ENCODE measurements around the gene HCRTR1.
A peak's percentile ranks its signal among the peaks of the same experiment; 100 is the strongest.

The HCRTR1 gene

GRCh38 chr1:31617218-31617915, at the start of gene HCRTR1:
TSS of gene HCRTR1 (plus strand) at chr1:31617689. CDS start at chr1:31619193, 1,504 bp downstream.
- no peak for DNase-seq
- in situ Hi-C loops (cut with HindIII; ENCODE audit: low pct_ligation_motif_present, low sequenced_read_pairs), result no loop called here
- H3K36me3 ChIP-seq (replicated peaks), result no peaks in the 10 kb centered on the region
- H3K27me3 ChIP-seq (replicated peaks), result peaks cover 3% of the 10 kb centered on the region
- H3K27ac ChIP-seq, result no peak within 1 kb of the TSS
- TF ChIP-seq CTCF (IDR thresholded peaks at IDR 0.05; ENCODE audit: low read depth, low read length, missing control alignments), result no peak
- H3K4me3 ChIP-seq (ENCODE audit: low read depth, low read length), result peak within 1 kb of the TSS; percentile 54

GRCh38 chr1:31567956-31568570, 49.4 kb upstream of the HCRTR1 start:
- in situ Hi-C loops (cut with HindIII; ENCODE audit: low pct_ligation_motif_present, low sequenced_read_pairs), result no loop called here
- DNase-seq, result no peak
- H3K36me3 ChIP-seq (replicated peaks), result no peaks in the 10 kb centered on the region
- TF ChIP-seq CTCF (IDR thresholded peaks at IDR 0.05; ENCODE audit: low read depth, low read length, missing control alignments), result no peak
- H3K27me3 ChIP-seq (replicated peaks), result no peaks in the 10 kb centered on the region
- no peak overlapping the region for H3K4me3 ChIP-seq (ENCODE audit: low read depth, low read length)
- no peak overlapping the region for H3K27ac ChIP-seq

GRCh38 chr1:31568895-31569595, 48.4 kb upstream of the HCRTR1 start:
- in situ Hi-C loops (cut with HindIII; ENCODE audit: low pct_ligation_motif_present, low sequenced_read_pairs), result no loop called here
- Histone ChIP-seq H3K27ac (no peak overlapping the region), H3K4me3 (ENCODE audit: low read depth, low read length) (no peak overlapping the region), H3K27me3 (replicated peaks) (no peaks in the 10 kb centered on the region), H3K36me3 (replicated peaks) (no peaks in the 10 kb centered on the region)
- DNase-seq, result no peak
- TF ChIP-seq CTCF (IDR thresholded peaks at IDR 0.05; ENCODE audit: low read depth, low read length, missing control alignments), result no peak

- no peaks in the 10 kb centered on the region for H3K36me3 ChIP-seq (replicated peaks)
- H3K4me3 ChIP-seq (ENCODE audit: low read depth, low read length), result no peak overlapping the region
- DNase-seq, result no peak
- no peaks in the 10 kb centered on the region for H3K27me3 ChIP-seq (replicated peaks)
- no peak overlapping the region for H3K27ac ChIP-seq
- in situ Hi-C loops (cut with HindIII; ENCODE audit: low pct_ligation_motif_present, low sequenced_read_pairs), result no loop called here
- no peak for TF ChIP-seq CTCF (IDR thresholded peaks at IDR 0.05; ENCODE audit: low read depth, low read length, missing control alignments)
Measured at GRCh38 chr1:31569596-31570173, 47.8 kb upstream of the HCRTR1 start.

GRCh38 chr1:31570228-31570627, 47.3 kb upstream of the HCRTR1 start:
- TF ChIP-seq CTCF (IDR thresholded peaks at IDR 0.05; ENCODE audit: low read depth, low read length, missing control alignments), result no peak
- no peaks in the 10 kb centered on the region for H3K36me3 ChIP-seq (replicated peaks)
- no peak for DNase-seq
- no peak overlapping the region for H3K4me3 ChIP-seq (ENCODE audit: low read depth, low read length)
- in situ Hi-C loops (cut with HindIII; ENCODE audit: low pct_ligation_motif_present, low sequenced_read_pairs), result no loop called here
- H3K27ac ChIP-seq, result no peak overlapping the region
- H3K27me3 ChIP-seq (replicated peaks), result no peaks in the 10 kb centered on the region

Measured in brain microvascular endothelial cell (primary cell).